Measurements from ENCODE around the gene MRPL14. TPM values are rescaled to one million over a fixed set of nuclear protein-coding genes. Genes with fewer than 3 reads are reported as not detected.
A peak's percentile ranks its signal among the peaks of the same experiment; 100 is the strongest.

Gene MRPL14
- total and polyA plus RNA-seq, 9 of the 15 experiments (the other 6 are each of a cell fraction or from before 2014, with no cell fraction given), result 126 to 424 (median 165) TPM

DNA sequence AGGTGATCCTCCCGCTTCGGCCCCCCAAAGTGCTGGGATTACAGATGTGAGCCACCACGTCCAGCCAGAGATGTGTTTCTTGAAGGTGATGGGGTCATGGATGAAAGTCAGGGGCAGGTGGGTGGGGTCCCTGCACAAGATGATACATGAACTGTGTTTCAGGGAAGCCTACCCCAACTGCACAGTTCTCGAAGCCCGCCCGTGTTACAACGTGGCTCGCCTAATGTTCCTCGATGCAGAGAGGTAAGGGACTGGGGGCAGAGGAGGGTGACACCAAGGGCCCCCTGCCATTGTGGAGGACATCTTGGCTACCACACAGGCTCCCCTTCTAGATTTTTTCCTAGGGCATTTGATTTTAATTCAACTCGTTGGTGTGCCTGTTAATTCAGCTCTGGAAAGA, 19.4 kb upstream of the MRPL14 start (continued):
- TF ChIP-seq ZFX (CRISPR knock-in tag; IDR thresholded peaks at IDR 0.05) (no peak), ARID1B (IDR thresholded peaks at IDR 0.05) (no peak), NR2C2 (CRISPR knock-in tag; IDR thresholded peaks at IDR 0.05) (no peak), NR2C2 (tag; IDR thresholded peaks at IDR 0.05) (no peak), MAFF (IDR thresholded peaks at IDR 0.05; ENCODE audit: low read length) (no peak), ZNF583 (CRISPR knock-in tag; IDR thresholded peaks at IDR 0.05) (no peak), TCF7 (IDR thresholded peaks at IDR 0.05; ENCODE audit: borderline replicate concordance) (no peak)

GRCh38 chr6:44145839-44146238, 18.6 kb upstream of the MRPL14 start:
- no peaks in the 10 kb centered on the region for H3K27me3 ChIP-seq (ENCODE audit: control insufficient read depth in 2 of 2, insufficient read depth in 2 of 2, low read length in 2 of 2)
- H3K27ac ChIP-seq (ENCODE audit: extremely low read depth, low read depth, low read length), result no peak overlapping the region
- DNase-seq (ENCODE audit: extremely low read depth in 1 of 4, low spot score in 3 of 4), result no peak
- H4K20me1 ChIP-seq (replicated peaks; ENCODE audit: control insufficient read depth, insufficient read depth, low read length), result no peaks in the 10 kb centered on the region; the same call in 1 of the 2 replicates
- no peak overlapping the region for H3K4me3 ChIP-seq
- ATAC-seq, result no peak
- FAIRE-seq, result no peak
- CTCF ChIA-PET (ENCODE audit: low intra/inter-chr PET ratio), result no interaction called here
- no peak overlapping the region for H2AFZ ChIP-seq (ENCODE audit: low read depth, low read length)
- H3K9me1 ChIP-seq (ENCODE audit: control insufficient read depth, insufficient read depth, low read length), result no peaks in the 10 kb centered on the region
- no TSS peak for BruUV-seq (replicated peaks)
- H3K4me2 ChIP-seq (ENCODE audit: insufficient read depth, low read length), result no peak overlapping the region
- peaks cover 86% of the 10 kb centered on the region for H3K36me3 ChIP-seq (ENCODE audit: control insufficient read depth, insufficient read depth, low read length)
- POLR2A ChIA-PET, result no interaction called here
- intact Hi-C loops (cut with micrococcal nuclease), result no loop called here
- H3K4me1 ChIP-seq (replicated peaks in 1 of 2; ENCODE audit: control insufficient read depth in 2 of 2, insufficient read depth in 2 of 2, low read length in 2 of 2), result no peaks in the 10 kb centered on the region
- peak overlapping the region in 1 of 2 experiments; percentile 23; a peak in 1 of 4 replicates for H3K9ac ChIP-seq (ENCODE audit: insufficient read depth in 1 of 2, low read depth in 2 of 2, low read length in 2 of 2)
- in situ Hi-C loops (cut with MboI), result no loop called here
- H3K9me3 ChIP-seq (replicated peaks; ENCODE audit: control insufficient read depth, insufficient read depth, low read depth, low read length), result no peaks in the 10 kb centered on the region
- H3K79me2 ChIP-seq (ENCODE audit: control insufficient read depth, insufficient read depth, low read length), result no peaks in the 10 kb centered on the region
- TF ChIP-seq TBL1XR1 (IDR thresholded peaks at IDR 0.05; ENCODE audit: low read length in 2 of 2) (no peak), TCFL5 (CRISPR knock-in tag; conservative IDR thresholded peaks at IDR 0.05) (no peak), KLF1 (tag; IDR thresholded peaks at IDR 0.05) (no peak), ASH1L (IDR thresholded peaks at IDR 0.05; ENCODE audit: borderline replicate concordance, low read depth, partially characterized antibody) (no peak), MCM3 (IDR thresholded peaks at IDR 0.05) (no peak), RFX5 (IDR thresholded peaks at IDR 0.05; ENCODE audit: low read depth, low read length) (no peak), TEAD1 (CRISPR knock-in tag; IDR thresholded peaks at IDR 0.05) (no peak), TSC22D4 (tag; IDR thresholded peaks at IDR 0.05) (no peak), POLR2A (conservative IDR thresholded peaks at IDR 0.05) (no peak), ZKSCAN1 (IDR thresholded peaks at IDR 0.05; ENCODE audit: low read depth, low read length) (no peak), THAP7 (CRISPR knock-in tag; IDR thresholded peaks at IDR 0.05) (no peak)
- TF ChIP-seq, protein P1, sequence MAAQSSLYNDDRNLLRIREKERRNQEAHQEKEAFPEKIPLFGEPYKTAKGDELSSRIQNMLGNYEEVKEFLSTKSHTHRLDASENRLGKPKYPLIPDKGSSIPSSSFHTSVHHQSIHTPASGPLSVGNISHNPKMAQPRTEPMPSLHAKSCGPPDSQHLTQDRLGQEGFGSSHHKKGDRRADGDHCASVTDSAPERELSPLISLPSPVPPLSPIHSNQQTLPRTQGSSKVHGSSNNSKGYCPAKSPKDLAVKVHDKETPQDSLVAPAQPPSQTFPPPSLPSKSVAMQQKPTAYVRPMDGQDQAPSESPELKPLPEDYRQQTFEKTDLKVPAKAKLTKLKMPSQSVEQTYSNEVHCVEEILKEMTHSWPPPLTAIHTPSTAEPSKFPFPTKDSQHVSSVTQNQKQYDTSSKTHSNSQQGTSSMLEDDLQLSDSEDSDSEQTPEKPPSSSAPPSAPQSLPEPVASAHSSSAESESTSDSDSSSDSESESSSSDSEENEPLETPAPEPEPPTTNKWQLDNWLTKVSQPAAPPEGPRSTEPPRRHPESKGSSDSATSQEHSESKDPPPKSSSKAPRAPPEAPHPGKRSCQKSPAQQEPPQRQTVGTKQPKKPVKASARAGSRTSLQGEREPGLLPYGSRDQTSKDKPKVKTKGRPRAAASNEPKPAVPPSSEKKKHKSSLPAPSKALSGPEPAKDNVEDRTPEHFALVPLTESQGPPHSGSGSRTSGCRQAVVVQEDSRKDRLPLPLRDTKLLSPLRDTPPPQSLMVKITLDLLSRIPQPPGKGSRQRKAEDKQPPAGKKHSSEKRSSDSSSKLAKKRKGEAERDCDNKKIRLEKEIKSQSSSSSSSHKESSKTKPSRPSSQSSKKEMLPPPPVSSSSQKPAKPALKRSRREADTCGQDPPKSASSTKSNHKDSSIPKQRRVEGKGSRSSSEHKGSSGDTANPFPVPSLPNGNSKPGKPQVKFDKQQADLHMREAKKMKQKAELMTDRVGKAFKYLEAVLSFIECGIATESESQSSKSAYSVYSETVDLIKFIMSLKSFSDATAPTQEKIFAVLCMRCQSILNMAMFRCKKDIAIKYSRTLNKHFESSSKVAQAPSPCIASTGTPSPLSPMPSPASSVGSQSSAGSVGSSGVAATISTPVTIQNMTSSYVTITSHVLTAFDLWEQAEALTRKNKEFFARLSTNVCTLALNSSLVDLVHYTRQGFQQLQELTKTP (IDR thresholded peaks at IDR 0.05; ENCODE audit: low read depth in 1 of 2, partially characterized antibody in 2 of 2), result no peak
- TF ChIP-seq, protein P2, sequence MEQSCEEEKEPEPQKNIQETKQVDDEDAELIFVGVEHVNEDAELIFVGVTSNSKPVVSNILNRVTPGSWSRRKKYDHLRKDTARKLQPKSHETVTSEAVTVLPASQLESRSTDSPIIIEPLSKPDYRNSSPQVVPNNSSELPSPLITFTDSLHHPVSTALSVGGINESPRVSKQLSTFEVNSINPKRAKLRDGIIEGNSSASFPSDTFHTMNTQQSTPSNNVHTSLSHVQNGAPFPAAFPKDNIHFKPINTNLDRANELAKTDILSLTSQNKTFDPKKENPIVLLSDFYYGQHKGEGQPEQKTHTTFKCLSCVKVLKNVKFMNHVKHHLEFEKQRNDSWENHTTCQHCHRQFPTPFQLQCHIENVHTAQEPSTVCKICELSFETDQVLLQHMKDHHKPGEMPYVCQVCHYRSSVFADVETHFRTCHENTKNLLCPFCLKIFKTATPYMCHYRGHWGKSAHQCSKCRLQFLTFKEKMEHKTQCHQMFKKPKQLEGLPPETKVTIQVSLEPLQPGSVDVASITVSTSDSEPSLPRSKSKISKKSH (CRISPR knock-in tag; IDR thresholded peaks at IDR 0.05), result no peak

All from K562 (cell line).